ENCODE data around the gene PRDM2.
A peak's percentile ranks its signal among the peaks of the same experiment; 100 is the strongest.
"Not testable (repeated sequence)": the region's sequence is repeated elsewhere in the genome, so short reads cannot be mapped to it uniquely, and the experiment has no call there.

PRDM2 gene

GRCh38 chr1:13699936-13700520 lies at the start of gene PRDM2:
PRDM2 (plus strand) TSS chr1:13700188; CDS start chr1:13715606, 15,418 bp downstream.
- peak within 1 kb of the TSS; percentile 99 for H3K27ac Mint-ChIP-seq
- H3K4me1 Mint-ChIP-seq (ENCODE audit: low read depth): peaks cover 31% of the 10 kb centered on the region
- H3K27me3 Mint-ChIP-seq (ENCODE audit: low read depth): peaks cover 2% of the 10 kb centered on the region
- H3K36me3 Mint-ChIP-seq (ENCODE audit: low read depth): peaks cover 8% of the 10 kb centered on the region
- H3K9me3 Mint-ChIP-seq: peaks cover 13% of the 10 kb centered on the region
- DNase-seq (ENCODE audit: low spot score): peak; percentile 62
- H3K4me3 Mint-ChIP-seq: peak within 1 kb of the TSS; percentile 99

- DNase-seq (ENCODE audit: low spot score): no peak
- Mint-ChIP-seq H3K4me3 (no peak overlapping the region), H3K27ac (no peak overlapping the region), H3K27me3 (ENCODE audit: low read depth) (peaks cover 4% of the 10 kb centered on the region), H3K4me1 (ENCODE audit: low read depth) (no peaks in the 10 kb centered on the region), H3K36me3 (ENCODE audit: low read depth) (no peaks in the 10 kb centered on the region), H3K9me3 (no peaks in the 10 kb centered on the region)
Observed at GRCh38 chr1:13651279-13651678, 48.7 kb upstream of the PRDM2 start.

- peaks cover 4% of the 10 kb centered on the region for H3K27me3 Mint-ChIP-seq (ENCODE audit: low read depth)
- no peaks in the 10 kb centered on the region for H3K36me3 Mint-ChIP-seq (ENCODE audit: low read depth)
- no peak for DNase-seq (ENCODE audit: low spot score)
- no peaks in the 10 kb centered on the region for H3K4me1 Mint-ChIP-seq (ENCODE audit: low read depth)
- H3K27ac Mint-ChIP-seq: no peak overlapping the region
- H3K9me3 Mint-ChIP-seq: no peaks in the 10 kb centered on the region
- no peak overlapping the region for H3K4me3 Mint-ChIP-seq
Observed at GRCh38 chr1:13652238-13652637, 47.8 kb upstream of the PRDM2 start.

GRCh38 chr1:13661539-13661938 lies 38.4 kb upstream of the PRDM2 start:
- no peak overlapping the region for H3K4me3 Mint-ChIP-seq
- DNase-seq (ENCODE audit: low spot score): no peak
- no peak overlapping the region for H3K27ac Mint-ChIP-seq
- no peaks in the 10 kb centered on the region for H3K4me1 Mint-ChIP-seq (ENCODE audit: low read depth)
- H3K27me3 Mint-ChIP-seq (ENCODE audit: low read depth): peaks cover 4% of the 10 kb centered on the region
- H3K36me3 Mint-ChIP-seq (ENCODE audit: low read depth): no peaks in the 10 kb centered on the region
- no peaks in the 10 kb centered on the region for H3K9me3 Mint-ChIP-seq

- Mint-ChIP-seq H3K27me3 (ENCODE audit: low read depth) (peaks cover 4% of the 10 kb centered on the region), H3K9me3 (no peaks in the 10 kb centered on the region), H3K4me3 (no peak overlapping the region), H3K27ac (no peak overlapping the region), H3K4me1 (ENCODE audit: low read depth) (no peaks in the 10 kb centered on the region), H3K36me3 (ENCODE audit: low read depth) (no peaks in the 10 kb centered on the region)
- DNase-seq (ENCODE audit: low spot score): no peak
Observed at GRCh38 chr1:13662493-13662892, 37.5 kb upstream of the PRDM2 start.

GRCh38 chr1:13663969-13664368 lies 36.0 kb upstream of the PRDM2 start:
- H3K27me3 Mint-ChIP-seq (ENCODE audit: low read depth): peaks cover 4% of the 10 kb centered on the region
- no peaks in the 10 kb centered on the region for H3K4me1 Mint-ChIP-seq (ENCODE audit: low read depth)
- H3K9me3 Mint-ChIP-seq: no peaks in the 10 kb centered on the region
- H3K27ac Mint-ChIP-seq: no peak overlapping the region
- H3K4me3 Mint-ChIP-seq: no peak overlapping the region
- H3K36me3 Mint-ChIP-seq (ENCODE audit: low read depth): no peaks in the 10 kb centered on the region
- DNase-seq (ENCODE audit: low spot score): no peak

- Mint-ChIP-seq H3K4me1 (ENCODE audit: low read depth) (no peaks in the 10 kb centered on the region), H3K9me3 (no peaks in the 10 kb centered on the region), H3K27me3 (ENCODE audit: low read depth) (peaks cover 4% of the 10 kb centered on the region), H3K36me3 (ENCODE audit: low read depth) (no peaks in the 10 kb centered on the region), H3K27ac (no peak overlapping the region), H3K4me3 (no peak overlapping the region)
- DNase-seq (ENCODE audit: low spot score): no peak
Observed at GRCh38 chr1:13664451-13664850, 35.5 kb upstream of the PRDM2 start.

GRCh38 chr1:13666317-13666716 lies 33.7 kb upstream of the PRDM2 start:
- no peak overlapping the region for H3K27ac Mint-ChIP-seq
- no peaks in the 10 kb centered on the region for H3K36me3 Mint-ChIP-seq (ENCODE audit: low read depth)
- H3K4me3 Mint-ChIP-seq: no peak overlapping the region
- peaks cover 4% of the 10 kb centered on the region for H3K27me3 Mint-ChIP-seq (ENCODE audit: low read depth)
- DNase-seq (ENCODE audit: low spot score): no peak
- no peaks in the 10 kb centered on the region for H3K9me3 Mint-ChIP-seq
- H3K4me1 Mint-ChIP-seq (ENCODE audit: low read depth): no peaks in the 10 kb centered on the region

GRCh38 chr1:13667691-13668090 lies 32.3 kb upstream of the PRDM2 start:
- DNase-seq (ENCODE audit: low spot score): no peak
- no peaks in the 10 kb centered on the region for H3K4me1 Mint-ChIP-seq (ENCODE audit: low read depth)
- H3K9me3 Mint-ChIP-seq: no peaks in the 10 kb centered on the region
- H3K27me3 Mint-ChIP-seq (ENCODE audit: low read depth): peaks cover 2% of the 10 kb centered on the region
- H3K27ac Mint-ChIP-seq: no peak overlapping the region
- H3K36me3 Mint-ChIP-seq (ENCODE audit: low read depth): no peaks in the 10 kb centered on the region
- no peak overlapping the region for H3K4me3 Mint-ChIP-seq

- H3K27me3 Mint-ChIP-seq (ENCODE audit: low read depth): peaks cover 19% of the 10 kb centered on the region
- H3K27ac Mint-ChIP-seq: no peak overlapping the region
- H3K4me1 Mint-ChIP-seq (ENCODE audit: low read depth): no peaks in the 10 kb centered on the region
- no peaks in the 10 kb centered on the region for H3K36me3 Mint-ChIP-seq (ENCODE audit: low read depth)
- H3K4me3 Mint-ChIP-seq: no peak overlapping the region
- DNase-seq (ENCODE audit: low spot score): no peak
- no peaks in the 10 kb centered on the region for H3K9me3 Mint-ChIP-seq
Observed at GRCh38 chr1:13674377-13674776, 25.6 kb upstream of the PRDM2 start.

- DNase-seq (ENCODE audit: low spot score): no peak
- Mint-ChIP-seq H3K27me3 (ENCODE audit: low read depth) (peaks cover 19% of the 10 kb centered on the region), H3K36me3 (ENCODE audit: low read depth) (no peaks in the 10 kb centered on the region), H3K4me1 (ENCODE audit: low read depth) (no peaks in the 10 kb centered on the region), H3K27ac (no peak overlapping the region), H3K9me3 (no peaks in the 10 kb centered on the region), H3K4me3 (no peak overlapping the region)
Observed at GRCh38 chr1:13675151-13675651, 24.8 kb upstream of the PRDM2 start.

- Mint-ChIP-seq H3K9me3 (no peaks in the 10 kb centered on the region), H3K4me3 (no peak overlapping the region), H3K36me3 (ENCODE audit: low read depth) (no peaks in the 10 kb centered on the region), H3K4me1 (ENCODE audit: low read depth) (no peaks in the 10 kb centered on the region), H3K27me3 (ENCODE audit: low read depth) (peaks cover 24% of the 10 kb centered on the region), H3K27ac (no peak overlapping the region)
- DNase-seq (ENCODE audit: low spot score): no peak
Observed at GRCh38 chr1:13677896-13678295, 22.1 kb upstream of the PRDM2 start.

GRCh38 chr1:13679651-13680050 lies 20.3 kb upstream of the PRDM2 start:
- H3K9me3 Mint-ChIP-seq: no peaks in the 10 kb centered on the region
- no peak overlapping the region for H3K27ac Mint-ChIP-seq
- no peaks in the 10 kb centered on the region for H3K4me1 Mint-ChIP-seq (ENCODE audit: low read depth)
- no peaks in the 10 kb centered on the region for H3K36me3 Mint-ChIP-seq (ENCODE audit: low read depth)
- peaks cover 17% of the 10 kb centered on the region for H3K27me3 Mint-ChIP-seq (ENCODE audit: low read depth)
- H3K4me3 Mint-ChIP-seq: no peak overlapping the region
- no peak for DNase-seq (ENCODE audit: low spot score)

- not testable (repeated sequence) for DNase-seq (ENCODE audit: low spot score); H3K36me3 Mint-ChIP-seq (ENCODE audit: low read depth); H3K4me3 Mint-ChIP-seq; H3K27ac Mint-ChIP-seq; H3K4me1 Mint-ChIP-seq (ENCODE audit: low read depth); H3K9me3 Mint-ChIP-seq
- H3K27me3 Mint-ChIP-seq (ENCODE audit: low read depth): peaks cover 14% of the 10 kb centered on the region
Observed at GRCh38 chr1:13680609-13681008, 19.4 kb upstream of the PRDM2 start.

- Mint-ChIP-seq H3K9me3 (no peaks in the 10 kb centered on the region), H3K4me3 (no peak overlapping the region), H3K27ac (no peak overlapping the region), H3K4me1 (ENCODE audit: low read depth) (no peaks in the 10 kb centered on the region), H3K36me3 (ENCODE audit: low read depth) (no peaks in the 10 kb centered on the region), H3K27me3 (ENCODE audit: low read depth) (peaks cover 18% of the 10 kb centered on the region)
- DNase-seq (ENCODE audit: low spot score): no peak
Observed at GRCh38 chr1:13681921-13682320, 18.1 kb upstream of the PRDM2 start.
